Measurements from ENCODE around the gene PPIL4. TPM values are rescaled to one million over a fixed set of nuclear protein-coding genes. Genes with fewer than 3 reads are reported as not detected.

Gene PPIL4
- total RNA-seq, 1 experiment from 2014 or later, result 36.9 TPM

GRCh38 chr6:149508485-149508884 is 37.4 kb downstream of the PPIL4 start:
- no peak overlapping the region for H4K8ac ChIP-seq (replicated peaks; ENCODE audit: insufficient read length, low read depth, low read length)
- H3K23me2 ChIP-seq (ENCODE audit: insufficient read length, low read depth, low read length, poor library complexity, severe bottlenecking), result no peaks in the 10 kb centered on the region
- no peak overlapping the region for H3K4me2 ChIP-seq (ENCODE audit: insufficient read depth, insufficient read length, low read length)
- H3K14ac ChIP-seq (ENCODE audit: insufficient read depth, low read length), result no peak overlapping the region
- no peak overlapping the region for H2AK5ac ChIP-seq (ENCODE audit: insufficient read length, low read length)
- H3K4me1 Mint-ChIP-seq, result peaks cover 6 to 7% of the 10 kb centered on the region in 2 experiments
- no peaks in the 10 kb centered on the region for H4K20me1 ChIP-seq (ENCODE audit: control insufficient read depth, insufficient read depth, insufficient read length)
- no peak overlapping the region for H2BK5ac ChIP-seq (ENCODE audit: insufficient read length, low read length)
- H3K4me1 ChIP-seq (ENCODE audit: insufficient read depth, low read length), result no peaks in the 10 kb centered on the region
- TF ChIP-seq CTCF (conservative IDR thresholded peaks at IDR 0.05), result no peak
- no peak overlapping the region for H3T11ph ChIP-seq (ENCODE audit: low read length)
- DNase-seq, result no peak
- no peak overlapping the region for H2BK12ac ChIP-seq (ENCODE audit: insufficient read length, low read depth, low read length)
- no peak overlapping the region for H2BK15ac ChIP-seq (ENCODE audit: low read depth, low read length)
- no peaks in the 10 kb centered on the region for H3K27me3 Mint-ChIP-seq (ENCODE audit: low read depth)
- H3K36me3 Mint-ChIP-seq (ENCODE audit: insufficient read depth in 1 of 3, low read depth in 3 of 3), result peaks cover 3 to 25% (median 23%) of the 10 kb centered on the region in 3 experiments; a peak in 5 of 7 replicates
- H2AFZ ChIP-seq (ENCODE audit: low read length), result no peak overlapping the region
- no peak overlapping the region for H4K91ac ChIP-seq (ENCODE audit: insufficient read length, low read depth, low read length)
- H3K18ac ChIP-seq (ENCODE audit: insufficient read length, low read depth, low read length), result no peak overlapping the region
- no peak overlapping the region for H4K5ac ChIP-seq (ENCODE audit: insufficient read length, low read depth, low read length)
- no peak overlapping the region for H3K9ac ChIP-seq (ENCODE audit: extremely low read depth, insufficient read length, low read length)
- H3K27ac ChIP-seq (ENCODE audit: insufficient read length, low read depth, low read length), result no peak overlapping the region
- H3K4ac ChIP-seq (ENCODE audit: low read depth, low read length), result no peak overlapping the region
- no peak overlapping the region for H2BK20ac ChIP-seq (ENCODE audit: low read depth, low read length, poor library complexity, severe bottlenecking)
- 0 out of 7 replicates have a peak overlapping the region, but pooled peaks of 2 of the 3 experiments have one; percentile 10 to 15 for H3K27ac Mint-ChIP-seq
- H3K79me2 ChIP-seq (ENCODE audit: insufficient read depth, low read length), result no peaks in the 10 kb centered on the region
- WGBS (ENCODE audit: extremely low coverage, insufficient read length, low lambda C conversion rate), result no CpG with 5 or more reads among the region's 3 CpGs
- H2BK120ac ChIP-seq (ENCODE audit: low read depth, low read length, poor library complexity, severe bottlenecking), result no peak overlapping the region
- no peaks in the 10 kb centered on the region for H3K9me3 ChIP-seq (ENCODE audit: control insufficient read depth, low read depth, low read length)
- H3K9me3 Mint-ChIP-seq, result no peaks in the 10 kb centered on the region
- no peak overlapping the region for H3K4me3 Mint-ChIP-seq
- no peaks in the 10 kb centered on the region for H3K27me3 ChIP-seq (ENCODE audit: insufficient read depth, low read length)
- no peak overlapping the region for H3K23ac ChIP-seq (ENCODE audit: insufficient read length, low read depth, low read length)
- no peak overlapping the region for H3K56ac ChIP-seq (ENCODE audit: insufficient read length, low read depth, low read length)
- no peaks in the 10 kb centered on the region for H3K79me1 ChIP-seq (ENCODE audit: insufficient read depth, low read depth, low read length, poor library complexity, severe bottlenecking)

Measured in H9 (cell line).